HG03575 (cell line): ENCODE data around the gene FCRL6.

Experiments
- ATAC-seq: cut with Tn5 transposase; IDR thresholded peaks from one replicate; pipeline ENCODE4 v1.9.1; 2021; ENCODE audit not compliant: unreplicated experiment, insufficient number of reproducible peaks, low FRiP score; ENCODE audit errors: extremely low read depth

FCRL6 gene

GRCh38 chr1:159802111-159802510, at the start of gene FCRL6:
Gene FCRL6, plus strand, starts transcription at chr1:159802360. Its CDS starts 65 bp downstream, at chr1:159802425.
- no peak for ATAC-seq

- no peak for ATAC-seq
These were observed 48.8 kb upstream of the FCRL6 start for GRCh38 chr1:159753386-159753785.

GRCh38 chr1:159755451-159756007, 46.6 kb upstream of the FCRL6 start:
- no peak for ATAC-seq

- ATAC-seq = no peak
These were observed 45.8 kb upstream of the FCRL6 start for GRCh38 chr1:159756397-159756796.

GRCh38 chr1:159763686-159764085, 38.5 kb upstream of the FCRL6 start:
- no peak for ATAC-seq

- ATAC-seq = no peak
These were observed 36.4 kb upstream of the FCRL6 start for GRCh38 chr1:159765806-159766205.

GRCh38 chr1:159771127-159771895, 30.8 kb upstream of the FCRL6 start:
- ATAC-seq = no peak

- ATAC-seq = no peak
These were observed 27.7 kb upstream of the FCRL6 start for GRCh38 chr1:159774465-159774864.

- ATAC-seq = no peak
These were observed 26.4 kb upstream of the FCRL6 start for GRCh38 chr1:159775716-159776115.

- no peak for ATAC-seq
These were observed 23.9 kb upstream of the FCRL6 start for GRCh38 chr1:159778266-159778665.

GRCh38 chr1:159779403-159779851, 22.7 kb upstream of the FCRL6 start:
- no peak for ATAC-seq

- ATAC-seq = peak; percentile 88
These were observed 21.3 kb upstream of the FCRL6 start, which contains the start of gene DUSP23 for GRCh38 chr1:159780583-159781582. Gene DUSP23, plus strand, starts transcription at chr1:159780962. Its CDS starts 139 bp downstream, at chr1:159781101.

- ATAC-seq = no peak
These were observed 20.2 kb upstream of the FCRL6 start for GRCh38 chr1:159781992-159782391.

GRCh38 chr1:159783724-159784123, 18.4 kb upstream of the FCRL6 start:
- no peak for ATAC-seq

GRCh38 chr1:159786465-159786864, 15.7 kb upstream of the FCRL6 start:
- no peak for ATAC-seq

GRCh38 chr1:159786966-159787365, 15.2 kb upstream of the FCRL6 start:
- no peak for ATAC-seq

GRCh38 chr1:159790237-159790917, 11.8 kb upstream of the FCRL6 start:
- ATAC-seq = no peak

- ATAC-seq = no peak
These were observed 11.1 kb upstream of the FCRL6 start for GRCh38 chr1:159791031-159791430.

- ATAC-seq = no peak
These were observed 10.7 kb upstream of the FCRL6 start for GRCh38 chr1:159791461-159791860.
